Osteoblast (primary cell): ENCODE measurements around the gene ETFA. TPM values are rescaled to one million over a fixed set of nuclear protein-coding genes. Genes with fewer than 3 reads are reported as not detected.

Experiments
- DNase-seq: peaks from one replicate; pipeline ENCODE4 v3.0.0; 2011; ENCODE audit warnings: low spot score, mixed read lengths; ENCODE audit not compliant: insufficient read length; ENCODE audit errors: missing footprints
- H2AFZ ChIP-seq: 2 replicates; pipeline ENCODE4 v1.6.0; 2011; ENCODE audit warnings: mild to moderate bottlenecking, low read length
- H3K27ac ChIP-seq: 2 replicates; pipeline ENCODE4 v1.5.1; 2011; ENCODE audit warnings: mild to moderate bottlenecking, low read depth, low read length, moderate library complexity
- H3K27me3 ChIP-seq: 2 replicates; pipeline ENCODE4 v1.6.0; 2012; ENCODE audit warnings: mild to moderate bottlenecking, control low read depth, inconsistent platforms, low read length, moderate library complexity; ENCODE audit not compliant: insufficient read depth
- H3K36me3 ChIP-seq: 2 replicates; pipeline ENCODE4 v1.5.1; 2011; ENCODE audit warnings: mild to moderate bottlenecking, low read length, control low read depth, moderate library complexity; ENCODE audit not compliant: insufficient read depth
- H3K4me1 ChIP-seq: 2 replicates; pipeline ENCODE4 v1.5.1; 2011; ENCODE audit warnings: mild to moderate bottlenecking, low read length, control low read depth, moderate library complexity; ENCODE audit not compliant: insufficient read depth
- H3K4me2 ChIP-seq: 2 replicates; pipeline ENCODE4 v1.6.0; 2011; ENCODE audit warnings: mild to moderate bottlenecking, low read length; ENCODE audit not compliant: insufficient read depth
- H3K4me3 ChIP-seq: fragments of 200-600 bp; sonication (generic); 3 replicates; pipeline ENCODE4 v1.5.1; 2012; ENCODE audit warnings: mild to moderate bottlenecking, low read length, inconsistent platforms; ENCODE audit not compliant: insufficient read depth
- H3K79me2 ChIP-seq: 2 replicates; pipeline ENCODE4 v1.6.0; 2012; ENCODE audit warnings: mild to moderate bottlenecking, low read length, control low read depth, inconsistent platforms; ENCODE audit not compliant: insufficient read depth
- H3K9me3 ChIP-seq: 2 replicates; pipeline ENCODE4 v1.5.1; 2011; ENCODE audit warnings: low read depth, low read length, control low read depth
- H4K20me1 ChIP-seq: 2 replicates; pipeline ENCODE4 v1.6.0; 2012; ENCODE audit warnings: mild to moderate bottlenecking, low read length, control low read depth; ENCODE audit not compliant: insufficient read depth
- CTCF ChIP-seq: IDR thresholded peaks from 2 replicates; pipeline ENCODE4 v1.5.1; 2011; ENCODE audit warnings: mild to moderate bottlenecking, low read depth, low read length, moderate library complexity; ENCODE audit errors: extremely low read depth
- total RNA-seq: library from RNA; depleted of rRNA; stranded (reverse); fragments of >200 nt; gene quantifications from 2 replicates; pipeline ENCODE4 v1.2.3, GENCODE V29; 2012

ETFA gene
- total RNA-seq, 1 donor = 85.0 TPM

GRCh38 chr15:76169018-76169417 is 142.3 kb downstream of the ETFA start:
- peak; percentile 72 for DNase-seq
- H3K4me1 ChIP-seq = no peaks in the 10 kb centered on the region
- peaks cover 4% of the 10 kb centered on the region for H3K27me3 ChIP-seq
- H4K20me1 ChIP-seq = no peaks in the 10 kb centered on the region
- H3K4me2 ChIP-seq = no peak overlapping the region
- no peak overlapping the region for H3K27ac ChIP-seq
- TF ChIP-seq CTCF = no peak
- H3K4me3 ChIP-seq = no peak overlapping the region
- no peaks in the 10 kb centered on the region for H3K36me3 ChIP-seq
- no peaks in the 10 kb centered on the region for H3K9me3 ChIP-seq
- H3K79me2 ChIP-seq = no peaks in the 10 kb centered on the region
- H2AFZ ChIP-seq = no peak overlapping the region

- peak; percentile 65 for DNase-seq
- H4K20me1 ChIP-seq = no peaks in the 10 kb centered on the region
- no peaks in the 10 kb centered on the region for H3K79me2 ChIP-seq
- H3K36me3 ChIP-seq = no peaks in the 10 kb centered on the region
- no peak for TF ChIP-seq CTCF
- no peak overlapping the region for H3K27ac ChIP-seq
- no peaks in the 10 kb centered on the region for H3K4me1 ChIP-seq
- H3K4me2 ChIP-seq = no peak overlapping the region
- H3K4me3 ChIP-seq = no peak overlapping the region
- H3K27me3 ChIP-seq = peaks cover 4% of the 10 kb centered on the region
- H2AFZ ChIP-seq = no peak overlapping the region
- no peaks in the 10 kb centered on the region for H3K9me3 ChIP-seq
Observed at GRCh38 chr15:76168237-76168984, 142.9 kb downstream of the ETFA start.

- H3K4me2 ChIP-seq = no peak overlapping the region
- peaks cover 8% of the 10 kb centered on the region for H3K27me3 ChIP-seq
- H4K20me1 ChIP-seq = no peaks in the 10 kb centered on the region
- H3K4me1 ChIP-seq = no peaks in the 10 kb centered on the region
- H3K36me3 ChIP-seq = no peaks in the 10 kb centered on the region
- no peak overlapping the region for H2AFZ ChIP-seq
- no peak for DNase-seq
- no peak overlapping the region for H3K4me3 ChIP-seq
- no peaks in the 10 kb centered on the region for H3K9me3 ChIP-seq
- H3K27ac ChIP-seq = no peak overlapping the region
- no peaks in the 10 kb centered on the region for H3K79me2 ChIP-seq
- TF ChIP-seq CTCF = no peak
Observed at GRCh38 chr15:76165951-76166350, 145.3 kb downstream of the ETFA start.

Other genes with a start within 250 kb of the ETFA start
- gene ISL2, start 25.3 kb upstream of the ETFA start, total RNA-seq = 0.29 and 1.1 TPM in 2 replicates